GM21825 (cell line): Measurements from ENCODE around the gene DGKQ.

ENCODE experiments used
- ATAC-seq: cut with Tn5 transposase; IDR thresholded peaks from one replicate; pipeline ENCODE4 v1.9.1; 2021; ENCODE audit warnings: mild to moderate bottlenecking, moderate library complexity; ENCODE audit not compliant: unreplicated experiment

The DGKQ gene

DNA sequence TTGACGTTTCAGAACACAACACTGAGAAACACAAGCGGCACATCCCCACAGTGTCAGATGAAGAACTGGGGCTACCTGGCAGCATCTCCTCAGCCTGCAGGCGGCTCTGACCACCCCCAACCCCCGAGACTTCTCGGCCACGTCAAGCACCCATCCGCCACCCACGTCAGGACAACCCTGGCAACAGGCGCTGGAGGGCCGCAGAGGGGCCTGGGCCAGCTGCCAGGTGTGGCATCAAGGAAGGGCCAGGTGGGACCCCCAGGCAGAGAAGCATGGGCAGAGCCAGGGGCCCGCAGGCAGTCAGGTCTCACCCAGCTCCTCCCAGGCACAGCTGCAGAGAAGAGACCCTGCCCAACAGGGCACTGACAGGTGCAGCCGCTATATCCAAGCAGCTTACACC, 63.5 kb downstream of the DGKQ start:
- no peak for ATAC-seq

DNA sequence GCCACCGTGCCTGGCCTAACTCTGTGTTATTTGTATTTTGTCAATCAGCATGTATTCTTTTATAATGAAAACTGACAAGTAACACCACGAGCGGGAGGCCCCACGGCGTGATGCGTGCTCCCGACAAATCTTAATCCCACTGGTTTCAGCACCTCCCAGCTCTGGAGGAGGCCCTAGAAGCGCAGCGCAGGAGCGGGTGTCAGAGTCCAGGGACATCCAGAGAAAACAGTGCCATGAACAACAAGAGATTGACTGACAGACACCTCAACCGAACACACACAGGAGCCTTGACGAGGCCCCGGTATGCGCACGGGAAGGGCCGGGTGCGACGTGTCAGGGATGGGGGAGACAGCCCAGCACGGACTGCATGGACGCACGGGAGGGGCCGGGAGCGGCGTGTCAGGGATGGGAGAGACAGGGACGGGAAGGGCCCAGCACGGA, 64.2 kb downstream of the DGKQ start:
- ATAC-seq = no peak
